Ramos (cell line): ENCODE measurements around the gene SCRN1.
"Not testable (repeated sequence)": the region's sequence is repeated elsewhere in the genome, so short reads cannot be mapped to it uniquely, and the experiment has no call there.

Source experiments
- in situ Hi-C: fragments of 300-500 bp; cut with MboI; formaldehyde crosslinking; loops from one replicate; pipeline ENCODE4 v1.14.3; 2022; ENCODE audit warnings: low sequenced_read_pairs; ENCODE audit not compliant: unreplicated experiment

SCRN1 gene

GRCh38 chr7:29896685-29897411, 92.8 kb downstream of the SCRN1 start:
- in situ Hi-C loops, result no loop called here

GRCh38 chr7:29895559-29895958, 94.0 kb downstream of the SCRN1 start:
- in situ Hi-C loops, result no loop called here

- in situ Hi-C loops, result no loop called here
Observed at GRCh38 chr7:29894256-29894655, 95.3 kb downstream of the SCRN1 start.

GRCh38 chr7:29893351-29893965, 96.1 kb downstream of the SCRN1 start:
- in situ Hi-C loops, result no loop called here

GRCh38 chr7:29892231-29892630, 97.4 kb downstream of the SCRN1 start:
- in situ Hi-C loops, result no loop called here

GRCh38 chr7:29891766-29892165, 97.8 kb downstream of the SCRN1 start:
- in situ Hi-C loops, result no loop called here

- in situ Hi-C loops, result not testable (repeated sequence)
Observed at GRCh38 chr7:29890786-29891185, 98.8 kb downstream of the SCRN1 start.

- in situ Hi-C loops, result no loop called here
Observed at GRCh38 chr7:29890251-29890650, 99.3 kb downstream of the SCRN1 start.

- in situ Hi-C loops, result no loop called here
Observed at GRCh38 chr7:29889288-29889687, 100.3 kb downstream of the SCRN1 start.

GRCh38 chr7:29888006-29888405, 101.6 kb downstream of the SCRN1 start:
- in situ Hi-C loops, result no loop called here

- in situ Hi-C loops, result no loop called here
Observed at GRCh38 chr7:29886827-29887226, 102.8 kb downstream of the SCRN1 start.

GRCh38 chr7:29885626-29886025, 104.0 kb downstream of the SCRN1 start:
- in situ Hi-C loops, result no loop called here

GRCh38 chr7:29884399-29885272, 105.0 kb downstream of the SCRN1 start:
- in situ Hi-C loops, result no loop called here

GRCh38 chr7:29883462-29884398, 105.9 kb downstream of the SCRN1 start:
- in situ Hi-C loops, result no loop called here

GRCh38 chr7:29882481-29882880, 107.1 kb downstream of the SCRN1 start:
- in situ Hi-C loops, result no loop called here

- in situ Hi-C loops, result no loop called here
Observed at GRCh38 chr7:29881724-29882123, 107.9 kb downstream of the SCRN1 start.

- in situ Hi-C loops, result no loop called here
Observed at GRCh38 chr7:29879609-29880008, 110.0 kb downstream of the SCRN1 start.

- in situ Hi-C loops, result no loop called here
Observed at GRCh38 chr7:29878081-29878688, 111.4 kb downstream of the SCRN1 start.

- in situ Hi-C loops, result no loop called here
Observed at GRCh38 chr7:29877196-29877595, 112.4 kb downstream of the SCRN1 start.

GRCh38 chr7:29875741-29876140, 113.9 kb downstream of the SCRN1 start:
- in situ Hi-C loops, result no loop called here
